ENCODE measurements around the gene C16orf82. TPM values are rescaled to one million over a fixed set of nuclear protein-coding genes. Genes with fewer than 3 reads are reported as not detected.

Gene C16orf82
- total RNA-seq, 1 donor from 2014 or later: not detected

DNA sequence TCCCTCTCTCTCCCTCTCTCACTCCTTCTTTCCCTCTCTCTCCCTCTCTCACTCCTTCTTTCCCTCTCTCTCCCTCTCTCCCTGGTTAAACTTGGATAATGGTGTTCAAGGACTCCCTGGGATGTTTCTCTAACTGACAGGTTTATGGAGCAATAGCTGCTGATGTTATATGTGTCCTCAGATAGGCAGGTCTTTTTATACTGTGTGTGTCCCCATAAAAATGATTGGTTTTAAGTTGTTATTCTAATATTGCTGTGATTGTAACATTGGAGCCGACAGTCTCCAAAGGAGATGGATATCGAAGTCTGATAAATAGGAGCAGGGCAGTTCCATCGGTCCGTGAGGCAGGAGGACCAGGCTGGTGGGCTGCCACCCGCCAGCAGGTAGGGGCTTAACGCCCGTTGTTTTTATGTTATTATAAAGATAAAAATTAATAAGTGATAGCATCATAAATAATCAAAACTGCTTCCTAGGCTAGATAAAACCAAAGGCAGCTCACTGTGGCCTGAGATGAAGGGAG is 38.1 kb upstream of the C16orf82 start:
- H3K4me1 ChIP-seq: no peaks in the 10 kb centered on the region
- intact Hi-C loops (cut with DNase I): no loop called here
- H3K27ac ChIP-seq: no peak overlapping the region
- H3K36me3 ChIP-seq: no peaks in the 10 kb centered on the region
- ATAC-seq (no peak), DNase-seq (no peak)
- TF ChIP-seq CTCF (IDR thresholded peaks at IDR 0.05): no peak
- H3K9me3 ChIP-seq: no peaks in the 10 kb centered on the region
- H3K27me3 ChIP-seq (ENCODE audit: low read depth): no peaks in the 10 kb centered on the region
- no peak overlapping the region for H3K4me3 ChIP-seq

- Histone ChIP-seq H3K4me3 (no peak overlapping the region), H3K9me3 (no peaks in the 10 kb centered on the region), H3K36me3 (no peaks in the 10 kb centered on the region), H3K4me1 (no peaks in the 10 kb centered on the region), H3K27ac (no peak overlapping the region), H3K27me3 (ENCODE audit: low read depth) (no peaks in the 10 kb centered on the region)
- no peak for TF ChIP-seq CTCF (IDR thresholded peaks at IDR 0.05)
- ATAC-seq: no peak
- no peak for DNase-seq
- intact Hi-C loops (cut with DNase I): no loop called here
Observed at GRCh38 chr16:27029525-27029924, 37.2 kb upstream of the C16orf82 start.

DNA sequence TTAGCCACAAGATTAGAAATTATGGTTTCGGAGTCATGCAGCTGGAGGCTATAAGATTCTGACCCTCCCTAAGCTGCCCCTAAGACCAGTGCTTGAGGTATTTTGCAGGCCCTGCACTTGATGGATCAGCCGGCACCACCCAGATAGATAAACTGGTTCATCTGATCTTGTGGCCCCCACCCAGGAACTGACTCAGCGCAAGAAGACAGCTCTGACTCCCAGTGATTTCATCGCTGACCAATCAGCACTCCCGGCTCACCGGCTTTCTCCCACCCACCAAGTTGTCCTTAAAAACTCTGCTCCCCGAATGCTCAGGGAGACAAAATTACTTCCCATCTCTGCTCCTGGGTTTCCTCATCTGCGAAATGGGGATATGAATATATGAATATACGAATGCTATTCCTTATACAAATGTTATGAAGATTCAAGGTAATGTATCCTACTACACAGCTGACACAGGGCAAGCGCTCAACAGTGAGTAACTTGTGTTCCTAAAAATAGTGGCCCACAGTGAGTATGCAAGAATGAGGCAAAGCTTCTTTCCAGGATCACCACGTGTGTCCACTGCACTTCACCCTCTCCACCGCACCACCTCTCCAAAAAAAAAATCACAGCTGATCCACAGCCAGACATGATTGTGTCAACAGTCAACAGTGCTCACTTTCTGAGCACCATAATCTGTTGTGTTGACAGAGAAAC is 33.3 kb upstream of the C16orf82 start:
- Histone ChIP-seq H3K27ac (no peak overlapping the region), H3K27me3 (ENCODE audit: low read depth) (no peaks in the 10 kb centered on the region), H3K4me1 (no peaks in the 10 kb centered on the region), H3K36me3 (no peaks in the 10 kb centered on the region), H3K9me3 (no peaks in the 10 kb centered on the region), H3K4me3 (no peak overlapping the region)
- no peak for TF ChIP-seq CTCF (IDR thresholded peaks at IDR 0.05)
- ATAC-seq: no peak
- no peak for DNase-seq
- intact Hi-C loops (cut with DNase I): no loop called here

DNA sequence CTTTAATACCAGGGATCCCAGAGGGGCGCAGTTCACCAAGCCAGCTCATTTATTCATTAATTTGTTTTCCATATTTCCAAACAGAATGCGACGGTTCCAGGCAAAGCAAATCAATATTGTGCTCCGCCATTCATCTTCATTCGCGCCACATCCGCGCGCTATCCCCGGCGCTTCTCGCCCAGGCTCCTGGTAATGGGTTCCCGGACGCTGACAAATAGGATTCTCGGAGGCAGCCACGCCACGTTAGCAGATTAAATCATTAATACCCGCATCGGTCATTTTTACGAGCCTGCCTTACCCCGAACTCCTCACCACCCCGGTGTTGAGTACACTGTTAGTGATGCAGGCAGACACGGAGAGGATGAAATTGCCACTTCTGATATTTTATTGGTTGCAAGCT is 26.0 kb upstream of the C16orf82 start:
- intact Hi-C loops (cut with DNase I): no loop called here
- no peak for ATAC-seq
- H3K4me1 ChIP-seq: no peaks in the 10 kb centered on the region
- DNase-seq: no peak
- H3K9me3 ChIP-seq: no peaks in the 10 kb centered on the region
- no peak for TF ChIP-seq CTCF (IDR thresholded peaks at IDR 0.05)
- no peak overlapping the region for H3K27ac ChIP-seq
- H3K36me3 ChIP-seq: no peaks in the 10 kb centered on the region
- no peaks in the 10 kb centered on the region for H3K27me3 ChIP-seq (ENCODE audit: low read depth)
- H3K4me3 ChIP-seq: no peak overlapping the region

- H3K27ac ChIP-seq: no peak overlapping the region
- no peak for DNase-seq
- H3K9me3 ChIP-seq: no peaks in the 10 kb centered on the region
- no peaks in the 10 kb centered on the region for H3K4me1 ChIP-seq
- ATAC-seq: no peak
- H3K4me3 ChIP-seq: no peak overlapping the region
- no peaks in the 10 kb centered on the region for H3K27me3 ChIP-seq (ENCODE audit: low read depth)
- TF ChIP-seq CTCF (IDR thresholded peaks at IDR 0.05): no peak
- H3K36me3 ChIP-seq: no peaks in the 10 kb centered on the region
- intact Hi-C loops (cut with DNase I): no loop called here
Observed at GRCh38 chr16:27046958-27047518, 19.7 kb upstream of the C16orf82 start.

All from lower lobe of right lung (tissue), 2 donors.